Common myeloid progenitor, CD34-positive (primary cell): ENCODE results near the gene RARS2.

Source experiments
- CTCF ChIA-PET: fragments of 350-600 bp; sonication (Branson Sonifier 250); formaldehyde crosslinking; loops from one replicate; lab custom pipeline; 2021; ENCODE audit warnings: antibody characterized with exemption; lab: Charles Lee
- POLR2A ChIA-PET: fragments of 350-600 bp; sonication (Branson Sonifier 250); formaldehyde crosslinking; loops from one replicate; lab custom pipeline; 2021; ENCODE audit warnings: antibody characterized with exemption; lab: Charles Lee
- DNase-seq, 3 donors: peaks; one replicate each; pipeline versions ENCODE4 v3.0.0 to v3.0.0-alpha.2; 2013
- H3K27ac ChIP-seq, 2 experiments: 1 replicate in 1 of 2; 2 replicates in 1 of 2; pipeline ENCODE4 v1.7.0; 2013; ENCODE audit warnings: inconsistent platforms in 2 of 2, low read length in 2 of 2, mild to moderate bottlenecking in 2 of 2, low read depth in 1 of 2, moderate library complexity in 1 of 2; ENCODE audit not compliant: severe bottlenecking in 2 of 2, insufficient read depth in 1 of 2, poor library complexity in 1 of 2
- H3K27me3 ChIP-seq, 5 experiments: replicated peaks in 2 of 5; 1 replicate in 3 of 5; 2 replicates in 2 of 5; pipeline versions ENCODE4 v1.6.1 to v1.7.0; 2013; ENCODE audit warnings: low read length in 4 of 5, mild to moderate bottlenecking in 2 of 5, moderate library complexity in 2 of 5, inconsistent platforms in 1 of 5; ENCODE audit not compliant: insufficient read depth in 5 of 5, control insufficient read depth in 4 of 5
- H3K36me3 ChIP-seq, 4 experiments: 1 replicate in 2 of 4; 2 replicates in 2 of 4; pipeline versions ENCODE4 v1.6.1 to v1.7.0; 2013; ENCODE audit warnings: low read length in 3 of 4, control low read depth in 1 of 4, mild to moderate bottlenecking in 1 of 4; ENCODE audit not compliant: control insufficient read depth in 4 of 4, insufficient read depth in 4 of 4
- H3K4me1 ChIP-seq, 4 experiments: 1 replicate in 3 of 4; 2 replicates in 1 of 4; pipeline versions ENCODE4 v1.6.1 to v1.7.1; 2013; ENCODE audit warnings: low read length in 3 of 4, mild to moderate bottlenecking in 3 of 4, control low read depth in 1 of 4, inconsistent platforms in 1 of 4, moderate library complexity in 1 of 4; ENCODE audit not compliant: control insufficient read depth in 4 of 4, insufficient read depth in 4 of 4; ENCODE audit errors: control extremely low read depth in 1 of 4
- H3K4me3 ChIP-seq, 7 experiments: 1 replicate in 4 of 7; 2 replicates in 3 of 7; pipeline versions ENCODE4 v1.5.1 to v1.7.0; 2013; ENCODE audit warnings: mild to moderate bottlenecking in 7 of 7, low read length in 6 of 7, moderate library complexity in 6 of 7, inconsistent platforms in 2 of 7, low read depth in 2 of 7, control low read depth in 1 of 7; ENCODE audit not compliant: insufficient read depth in 4 of 7, control insufficient read depth in 1 of 7; ENCODE audit errors: extremely low read depth in 1 of 7
- H3K9me3 ChIP-seq, 5 experiments: 1 replicate in 4 of 5; 2 replicates in 1 of 5; pipeline versions ENCODE4 v1.6.1 to v1.7.1; 2013; ENCODE audit warnings: low read length in 4 of 5, mild to moderate bottlenecking in 2 of 5, inconsistent platforms in 1 of 5, low read depth in 1 of 5, moderate library complexity in 1 of 5; ENCODE audit not compliant: control insufficient read depth in 4 of 5, insufficient read depth in 2 of 5; ENCODE audit errors: control extremely low read depth in 1 of 5
- WGBS: methylation state at CpG from one replicate; pipeline ENCODE4 v1.1.5; 2013; ENCODE audit not compliant: insufficient coverage; 5-methylcytosine and 5-hydroxymethylcytosine counted together

RARS2 gene

GRCh38 chr6:87575423-87575822 lies 14.4 kb downstream of the RARS2 start:
- ChIA-PET POLR2A (no interaction called here), CTCF (no interaction called here)
- Histone ChIP-seq H3K4me3 (no peak overlapping the region), H3K36me3 (peaks cover 2 to 14% (median 2%) of the 10 kb centered on the region in 4 experiments), H3K9me3 (no peaks in the 10 kb centered on the region), H3K4me1 (peaks cover 0 to 9% (median 7%) of the 10 kb centered on the region in 4 experiments), H3K27ac (peak overlapping the region in 1 of 2 experiments; percentile 35), H3K27me3 (no peaks in the 10 kb centered on the region)
- DNase-seq, result no peak
- no CpG with 5 or more reads among the region's 2 CpGs for WGBS

- ChIA-PET CTCF (interaction anchor here (0.6 kb wide), 1 partner anchor 400 kb away, joined by 3 read pairs; no protein-coding TSS in a partner anchor), POLR2A (no interaction called here)
- H3K27me3 ChIP-seq, result no peaks in the 10 kb centered on the region
- H3K36me3 ChIP-seq, result peaks cover 0 to 7% (median 2%) of the 10 kb centered on the region in 4 experiments
- WGBS, result 100% methylated on average over 1 of the region's 2 CpGs
- H3K4me3 ChIP-seq, result no peak overlapping the region
- DNase-seq, result no peak
- H3K27ac ChIP-seq, result no peak overlapping the region
- H3K9me3 ChIP-seq, result no peaks in the 10 kb centered on the region
- H3K4me1 ChIP-seq, result peaks cover 0 to 9% (median 7%) of the 10 kb centered on the region in 4 experiments
Measured at GRCh38 chr6:87574237-87574804, 15.5 kb downstream of the RARS2 start.

- WGBS, result no CpG with 5 or more reads among the region's 5 CpGs
- peaks cover 0 to 5% (median 3%) of the 10 kb centered on the region in 4 experiments for H3K36me3 ChIP-seq
- no peak overlapping the region for H3K27ac ChIP-seq
- ChIA-PET POLR2A (no interaction called here), CTCF (interaction anchor here (0.6 to 1.3 kb wide), 2 partner anchors 16 to 400 kb away, joined by 3 read pairs; partner anchors contain the start of genes ORC3 and RARS2)
- H3K27me3 ChIP-seq, result no peaks in the 10 kb centered on the region
- H3K4me1 ChIP-seq, result peaks cover 0 to 9% (median 7%) of the 10 kb centered on the region in 4 experiments
- H3K4me3 ChIP-seq, result no peak overlapping the region
- H3K9me3 ChIP-seq, result no peaks in the 10 kb centered on the region
- DNase-seq, result no peak
Measured at GRCh38 chr6:87573307-87574024, 16.3 kb downstream of the RARS2 start.

GRCh38 chr6:87572883-87573282 lies 16.9 kb downstream of the RARS2 start:
- CTCF ChIA-PET, result interaction anchor here (1.3 kb wide), 1 partner anchor 17 kb away, joined by 3 read pairs; the partner anchor contains the start of genes ORC3 and RARS2
- WGBS, result 96% methylated on average over 3 of the region's 3 CpGs
- POLR2A ChIA-PET, result no interaction called here

GRCh38 chr6:87572021-87572420 lies 17.8 kb downstream of the RARS2 start:
- Histone ChIP-seq H3K9me3 (no peaks in the 10 kb centered on the region), H3K36me3 (peaks cover 4 to 7% (median 6%) of the 10 kb centered on the region in 4 experiments), H3K27me3 (no peaks in the 10 kb centered on the region), H3K4me3 (no peak overlapping the region), H3K4me1 (peaks cover 0 to 9% (median 7%) of the 10 kb centered on the region in 4 experiments), H3K27ac (no peak overlapping the region)
- ChIA-PET POLR2A (no interaction called here), CTCF (interaction anchor here (0.6 to 1.3 kb wide), 3 partner anchors 17 to 316 kb away, joined by 3 to 4 read pairs (median 3); partner anchors contain the start of genes ORC3 and RARS2)
- DNase-seq, result no peak
- no CpG with 5 or more reads among the region's 4 CpGs for WGBS

More at GRCh38 chr6:87572883-87573282, 16.9 kb downstream of the RARS2 start:
- H3K27ac ChIP-seq, result no peak overlapping the region
- H3K4me3 ChIP-seq, result no peak overlapping the region
- peaks cover 4 to 8% (median 7%) of the 10 kb centered on the region in 4 experiments for H3K36me3 ChIP-seq
- H3K27me3 ChIP-seq, result no peaks in the 10 kb centered on the region
- DNase-seq, result no peak
- peaks cover 0 to 9% (median 7%) of the 10 kb centered on the region in 4 experiments for H3K4me1 ChIP-seq
- H3K9me3 ChIP-seq, result no peaks in the 10 kb centered on the region

GRCh38 chr6:87561017-87561416 lies 28.8 kb downstream of the RARS2 start:
- no peak overlapping the region for H3K4me3 ChIP-seq
- CTCF ChIA-PET, result interaction anchor here (1.0 kb wide), 1 partner anchor 19 kb away, joined by 3 read pairs; no protein-coding TSS in a partner anchor
- no peaks in the 10 kb centered on the region for H3K27me3 ChIP-seq
- H3K9me3 ChIP-seq, result no peaks in the 10 kb centered on the region
- WGBS, result no CpG with 5 or more reads among the region's 1 CpG
- H3K27ac ChIP-seq, result no peak overlapping the region
- POLR2A ChIA-PET, result no interaction called here
- no peaks in the 10 kb centered on the region for H3K4me1 ChIP-seq
- DNase-seq, result no peak
- peaks cover 10 to 37% (median 21%) of the 10 kb centered on the region in 4 experiments for H3K36me3 ChIP-seq

GRCh38 chr6:87558446-87558845 lies 31.3 kb downstream of the RARS2 start:
- Histone ChIP-seq H3K27ac (no peak overlapping the region), H3K36me3 (peaks cover 10 to 48% (median 30%) of the 10 kb centered on the region in 4 experiments), H3K4me3 (no peak overlapping the region), H3K4me1 (no peaks in the 10 kb centered on the region), H3K27me3 (no peaks in the 10 kb centered on the region), H3K9me3 (no peaks in the 10 kb centered on the region)
- CTCF ChIA-PET, result interaction anchor here (0.6 kb wide), 1 partner anchor 23 kb away, joined by 3 read pairs; no protein-coding TSS in a partner anchor
- DNase-seq, result no peak
- POLR2A ChIA-PET, result no interaction called here
